Kidney tubule cell (primary cell): ENCODE results near the gene MOGAT2.
A peak's percentile ranks its signal among the peaks of the same experiment; 100 is the strongest.
"Not testable (repeated sequence)": the region's sequence is repeated elsewhere in the genome, so short reads cannot be mapped to it uniquely, and the experiment has no call there.

Source experiments
- DNase-seq: peaks from one replicate; pipeline ENCODE4 v3.0.0-alpha.2; 2018; ENCODE audit warnings: low spot score

MOGAT2 gene

DNA sequence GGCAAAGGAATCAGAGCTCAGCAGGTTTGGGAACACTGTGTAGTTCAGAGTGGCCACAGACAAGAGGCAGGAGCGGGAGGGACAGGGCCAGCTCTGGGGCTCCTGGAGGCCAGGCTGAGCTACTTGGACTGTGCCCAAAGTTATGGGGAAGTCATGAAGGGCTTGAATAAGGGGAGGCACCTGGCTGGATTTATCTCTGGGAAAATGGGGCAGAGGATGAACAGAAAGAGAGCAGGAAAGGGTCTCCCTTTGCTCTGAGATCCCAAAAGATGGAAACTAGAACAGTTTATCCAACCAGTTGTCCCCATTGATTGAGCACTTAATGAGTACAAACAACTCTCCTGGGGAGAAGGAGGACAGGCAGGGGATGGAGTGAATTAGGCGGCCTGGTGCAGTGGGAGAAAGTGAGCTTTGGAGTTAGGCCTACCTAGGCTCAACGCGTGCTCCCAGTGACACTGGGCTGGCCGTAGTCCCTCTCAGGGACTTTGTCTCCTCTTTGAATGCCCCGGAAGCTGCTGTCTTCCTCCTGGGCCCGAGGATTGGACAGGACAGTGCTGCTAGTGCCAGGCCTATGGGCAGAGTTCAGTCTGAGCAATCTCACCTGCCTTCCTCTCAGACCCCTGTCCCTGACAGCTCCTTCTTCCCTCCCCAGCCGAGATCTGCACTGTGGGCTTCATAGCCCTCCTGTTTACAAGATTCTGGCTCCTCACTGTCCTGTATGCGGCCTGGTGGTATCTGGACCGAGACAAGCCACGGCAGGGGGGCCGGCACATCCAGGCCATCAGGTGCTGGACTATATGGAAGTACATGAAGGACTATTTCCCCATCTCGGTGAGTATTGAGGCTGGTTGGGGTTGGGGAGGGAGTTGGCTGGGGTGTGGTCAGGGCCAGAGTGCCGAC is 2.0 kb downstream of the MOGAT2 start:
- DNase-seq, result no peak

DNA sequence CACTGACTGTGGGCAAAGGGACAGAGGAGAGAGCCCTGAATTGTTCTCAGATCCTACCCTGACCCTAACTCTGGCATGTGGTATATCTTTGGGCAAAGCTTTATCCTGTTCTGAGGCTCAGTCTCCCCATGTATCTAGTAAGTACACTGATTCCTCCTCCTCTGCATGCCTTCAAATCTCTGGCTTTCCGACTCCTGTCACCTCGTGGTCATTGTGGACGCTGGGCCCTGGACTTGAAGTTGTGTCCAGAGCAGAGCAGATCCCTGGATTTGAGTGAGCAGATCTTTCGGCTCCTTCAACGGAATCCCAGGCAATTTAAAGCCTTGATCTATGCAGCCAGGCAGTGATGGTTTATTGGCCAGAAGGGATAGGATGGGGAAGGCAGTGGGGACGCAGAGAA is 3.0 kb downstream of the MOGAT2 start:
- DNase-seq, result no peak

DNA sequence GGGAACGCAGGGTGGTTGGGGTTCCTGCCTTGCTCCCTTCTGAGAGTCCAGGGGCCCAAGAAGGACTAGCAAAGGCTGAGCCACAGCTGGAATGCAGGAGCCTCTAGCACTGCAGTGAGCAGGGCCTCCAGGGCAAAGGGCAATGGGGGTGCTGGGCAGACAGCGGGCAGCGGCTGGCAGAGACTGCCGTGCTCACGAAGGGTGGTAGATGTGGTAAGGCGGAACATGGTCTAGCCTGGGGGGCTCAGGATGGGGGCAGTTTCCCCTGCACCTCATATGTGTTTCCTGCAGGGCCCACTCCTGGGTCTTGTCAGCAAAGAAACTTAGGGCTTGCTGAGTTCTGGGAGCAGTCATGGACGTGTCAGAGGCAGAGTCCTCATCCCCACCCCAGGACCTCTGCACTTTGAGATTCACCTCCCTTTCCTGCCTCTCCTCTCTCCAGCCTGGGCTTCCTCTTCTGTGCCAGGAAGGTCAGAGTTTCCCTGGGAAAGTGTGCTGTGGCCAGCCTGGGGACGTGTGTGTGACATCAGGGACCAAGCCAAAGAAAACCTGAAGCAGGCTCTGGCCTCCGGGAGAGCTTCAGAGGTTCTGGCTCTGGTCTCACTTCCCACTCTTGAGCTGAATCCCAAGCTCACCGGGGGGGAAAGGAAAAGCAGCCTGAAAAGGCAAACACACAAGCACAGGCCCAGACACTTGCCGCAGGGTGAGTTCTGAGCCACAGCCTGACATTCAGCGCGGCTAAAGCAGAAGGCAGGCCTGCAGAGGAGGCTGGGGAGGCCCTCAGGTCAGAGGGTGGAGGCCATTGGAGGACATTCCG is 4.4 kb downstream of the MOGAT2 start:
- DNase-seq, result no peak

DNA sequence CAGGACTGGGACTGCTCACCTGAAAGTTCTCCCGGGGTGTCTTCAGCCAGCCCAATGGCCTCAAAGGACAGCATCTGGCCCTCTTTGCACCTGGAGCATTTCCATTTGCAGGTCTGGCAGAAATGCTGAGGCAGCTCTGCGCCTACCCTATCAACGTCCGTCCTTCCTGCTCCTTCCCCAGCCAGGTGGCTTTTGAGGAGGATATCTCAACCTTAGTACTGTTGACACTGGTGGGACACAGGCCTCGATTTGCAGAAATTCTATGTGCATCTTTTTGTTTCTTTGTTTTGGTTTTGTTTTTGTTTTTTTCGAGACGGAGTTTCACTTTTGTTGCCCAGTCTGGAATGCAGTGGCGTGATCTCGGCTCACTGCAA is 5.0 kb downstream of the MOGAT2 start:
- no peak for DNase-seq

DNA sequence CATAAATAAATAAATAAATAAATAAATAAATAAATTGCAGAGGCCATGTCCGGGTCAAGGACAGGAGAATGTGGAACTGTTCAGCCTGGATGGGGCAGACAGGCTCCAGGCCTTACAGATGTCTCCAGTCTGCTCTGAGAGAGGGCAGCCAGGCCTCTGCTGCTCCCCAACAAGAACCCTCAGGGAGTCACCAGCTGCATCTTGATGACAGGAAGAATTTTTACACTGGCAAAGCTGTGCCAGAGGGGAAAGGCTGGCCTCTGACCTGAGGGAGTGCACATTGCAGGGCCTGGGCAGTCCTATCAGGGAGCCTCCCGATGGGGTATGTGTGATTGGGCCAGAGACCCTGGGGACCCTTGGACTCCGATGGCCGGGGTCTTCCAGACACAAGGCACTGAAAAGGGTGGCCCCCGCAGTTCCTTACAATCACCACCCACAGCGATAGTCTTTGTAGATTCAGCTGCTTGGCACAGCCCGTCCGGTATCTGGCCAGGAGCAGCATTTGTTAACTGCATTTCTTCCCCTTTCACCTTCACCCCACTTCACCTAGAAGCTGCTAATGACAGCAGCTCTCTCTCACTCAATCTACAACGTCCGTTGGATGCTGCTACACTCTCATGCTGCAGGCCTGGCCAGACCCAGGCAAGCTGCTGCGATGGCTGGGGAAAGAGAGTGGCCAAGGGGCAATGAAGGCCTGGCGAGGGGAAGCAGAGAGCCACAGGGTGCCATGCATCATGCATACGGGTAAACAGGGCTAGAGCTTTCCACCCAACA is 8.1 kb downstream of the MOGAT2 start:
- no peak for DNase-seq

DNA sequence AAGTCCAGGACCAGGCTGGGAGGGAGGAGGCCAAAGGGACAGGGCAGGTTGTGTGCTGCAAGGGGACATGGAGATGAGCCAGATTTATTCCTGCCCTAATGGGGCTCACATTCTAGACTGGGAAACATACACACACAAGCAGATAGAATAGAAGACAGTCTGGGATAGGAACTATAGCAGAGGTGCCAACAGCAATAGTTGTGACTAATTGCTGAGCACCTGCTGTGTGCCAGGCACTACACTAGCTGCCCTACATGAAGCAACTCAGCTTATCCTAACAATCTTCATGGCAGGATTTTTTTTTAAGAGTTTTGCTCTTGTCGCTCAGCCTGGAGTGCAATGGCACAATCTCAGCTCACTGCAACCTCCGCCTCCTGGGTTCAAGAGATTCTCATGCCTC is 11.4 kb downstream of the MOGAT2 start:
- DNase-seq, result no peak

DNA sequence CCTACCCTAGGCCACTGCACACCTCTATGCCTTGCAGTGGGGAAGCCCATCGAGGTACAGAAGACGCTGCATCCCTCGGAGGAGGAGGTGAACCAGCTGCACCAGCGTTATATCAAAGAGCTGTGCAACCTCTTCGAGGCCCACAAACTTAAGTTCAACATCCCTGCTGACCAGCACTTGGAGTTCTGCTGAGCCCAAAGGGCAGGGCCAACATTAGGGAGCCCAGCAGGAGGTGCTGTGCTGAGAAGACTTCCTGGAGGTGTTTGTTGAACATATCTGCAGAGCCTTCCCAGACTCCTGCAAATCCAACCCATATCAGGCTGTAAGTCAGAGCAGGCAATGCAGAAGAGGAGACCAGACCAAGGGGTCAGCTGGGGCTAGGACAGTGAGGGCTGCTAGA is 13.5 kb downstream of the MOGAT2 start:
- DNase-seq, result no peak

DNA sequence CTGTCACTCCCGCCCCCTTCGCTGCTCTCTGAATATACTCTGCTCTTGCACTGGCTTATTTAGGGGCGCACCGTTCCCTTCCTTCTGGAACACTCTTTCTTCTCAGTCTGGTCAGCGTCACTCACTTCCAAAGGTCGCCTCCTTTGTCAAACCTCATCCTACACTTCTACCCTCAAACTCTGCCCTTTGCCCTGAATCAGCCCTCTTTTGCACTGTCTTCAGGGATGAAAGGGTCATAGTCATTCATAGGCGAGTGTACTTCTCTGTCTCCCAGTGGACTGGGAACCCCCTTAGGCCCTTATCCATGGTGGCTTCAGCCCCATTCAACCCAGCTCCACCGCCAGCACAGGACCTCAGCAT is 15.4 kb downstream of the MOGAT2 start:
- no peak for DNase-seq

DNA sequence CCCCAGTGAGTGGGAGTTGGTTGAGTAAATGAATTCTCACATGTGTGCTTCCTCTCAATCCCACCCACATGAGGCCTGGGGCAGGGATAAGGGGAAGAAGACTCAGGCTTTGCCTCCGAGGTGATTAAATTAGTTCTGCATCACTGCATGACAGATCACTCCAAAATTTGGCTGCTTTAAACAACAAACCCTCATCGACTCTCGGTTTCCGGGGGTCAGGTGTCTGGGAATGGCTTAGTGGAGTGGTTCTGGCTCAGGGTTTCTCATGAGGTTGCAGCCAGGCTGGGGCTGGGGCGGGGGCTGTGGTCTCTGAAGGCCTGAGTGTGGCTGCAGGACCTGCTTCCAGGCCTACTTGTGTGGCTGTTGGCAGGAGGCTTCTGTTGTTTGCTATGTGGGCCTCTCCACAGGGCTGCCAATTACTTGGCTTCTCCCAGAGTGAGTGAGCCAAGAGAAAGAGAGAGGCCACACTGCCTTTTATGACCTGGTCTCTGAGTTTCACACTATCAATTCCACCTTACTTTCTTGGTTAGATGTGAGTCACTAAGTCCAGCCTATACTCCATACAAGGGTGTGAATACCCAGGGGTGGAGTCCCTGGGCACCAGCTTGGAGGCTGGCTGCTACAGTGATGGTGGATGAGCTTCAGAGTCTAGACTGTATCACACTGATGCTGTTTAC is 15.9 kb downstream of the MOGAT2 start:
- DNase-seq, result peak; percentile 42

DNA sequence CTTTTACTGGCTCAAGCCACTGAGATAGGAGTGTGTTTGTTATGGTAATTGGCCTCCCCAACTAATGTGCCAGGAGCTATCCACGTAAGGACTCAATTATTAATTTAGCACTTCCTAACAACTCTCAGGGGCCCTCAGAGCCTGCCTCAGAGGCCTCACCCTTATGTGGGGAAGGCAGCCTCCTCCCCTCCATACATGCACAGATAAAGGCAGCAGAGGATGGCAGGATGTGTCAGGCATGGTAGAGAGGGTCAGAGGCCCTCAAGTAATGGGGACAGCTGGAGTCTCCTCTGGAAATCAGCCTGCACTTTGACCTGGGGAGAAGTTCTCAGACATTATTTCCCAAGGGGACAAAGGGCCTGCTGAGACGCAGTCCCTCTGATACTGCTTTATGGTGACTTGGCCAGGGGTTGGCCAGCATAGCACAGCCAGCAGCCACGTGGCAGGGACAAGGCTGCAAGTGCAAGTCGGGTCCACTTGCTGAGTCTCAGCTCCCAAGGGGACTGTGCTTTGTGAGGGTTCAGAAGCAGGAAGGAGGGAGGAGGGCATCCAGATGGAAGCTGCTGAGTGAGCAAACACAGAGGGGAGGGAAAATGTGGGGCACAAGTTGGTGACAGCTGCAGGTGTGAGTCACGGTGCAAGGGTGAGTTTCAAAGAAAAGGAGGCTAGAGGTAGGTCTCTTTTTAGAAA is 17.0 kb downstream of the MOGAT2 start:
- no peak for DNase-seq

DNA sequence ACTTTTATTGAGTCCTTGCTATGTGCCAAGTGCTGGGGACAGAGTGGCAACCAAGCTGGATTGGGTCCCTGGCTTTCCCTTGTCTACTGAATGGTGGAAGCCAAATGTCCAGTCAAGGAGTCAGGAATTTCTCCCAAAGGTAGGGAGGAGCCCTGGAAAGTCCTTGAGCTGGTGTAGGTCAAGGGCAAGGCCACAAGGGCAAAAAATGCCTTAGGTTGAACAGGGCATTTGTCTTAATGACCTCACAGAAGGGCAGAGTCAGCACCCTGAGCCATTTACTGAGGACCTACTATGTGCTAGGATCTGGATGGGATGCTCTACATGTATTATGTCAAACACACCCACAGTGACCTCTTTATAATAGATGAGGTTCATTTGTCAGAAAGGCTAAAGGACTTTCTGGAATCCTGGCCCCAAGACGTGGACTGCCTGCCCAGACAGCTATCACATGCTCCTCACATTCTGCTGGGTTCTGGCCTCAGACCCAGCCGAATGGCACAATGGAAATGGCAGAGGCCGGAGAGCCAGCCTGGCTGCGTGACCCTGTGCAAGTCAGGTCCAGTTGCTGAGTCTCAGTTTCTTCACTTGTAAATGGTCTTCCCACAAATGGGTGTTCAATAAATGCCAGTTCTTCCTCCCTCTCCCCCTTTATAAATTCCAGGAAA is 17.7 kb downstream of the MOGAT2 start:
- DNase-seq, result no peak

DNA sequence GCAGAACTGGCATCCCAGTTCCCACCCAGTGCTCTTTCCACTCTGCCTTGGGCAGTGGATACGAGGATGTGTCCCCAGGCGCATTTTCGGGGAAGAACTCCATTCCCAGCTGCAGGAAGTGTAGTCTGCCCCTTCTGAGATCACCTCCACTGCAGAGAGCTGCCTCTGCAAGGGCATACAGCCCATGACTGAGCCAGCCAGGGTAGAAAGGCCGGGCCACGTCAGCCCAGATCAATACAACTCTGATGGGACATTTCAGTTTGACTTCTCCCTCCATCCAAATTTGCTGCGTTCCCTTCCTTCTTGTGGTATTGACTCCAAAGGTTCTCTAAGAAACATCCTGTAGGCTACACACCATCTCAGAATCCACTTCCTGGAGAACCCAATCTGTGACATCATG is 19.7 kb downstream of the MOGAT2 start:
- no peak for DNase-seq

DNA sequence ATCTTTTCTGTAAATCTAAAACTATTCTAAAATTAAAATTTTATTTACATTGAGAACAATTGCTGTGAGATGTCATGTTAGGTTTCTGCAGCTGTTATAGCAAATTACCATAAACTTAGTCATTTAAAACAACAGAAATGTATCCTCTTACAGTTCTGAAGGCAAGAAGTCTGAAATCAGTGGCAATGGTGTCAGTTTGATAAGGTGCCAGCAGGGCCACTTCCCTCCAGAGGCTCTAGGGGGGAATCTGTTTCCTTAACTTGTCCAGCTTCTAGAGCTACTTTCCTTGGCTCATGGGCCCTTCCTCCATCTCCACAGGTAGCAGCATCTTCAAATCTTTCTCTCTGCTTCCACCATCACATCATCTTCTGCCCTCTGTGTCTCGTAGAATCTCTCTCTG is 23.0 kb downstream of the MOGAT2 start:
- no peak for DNase-seq

DNA sequence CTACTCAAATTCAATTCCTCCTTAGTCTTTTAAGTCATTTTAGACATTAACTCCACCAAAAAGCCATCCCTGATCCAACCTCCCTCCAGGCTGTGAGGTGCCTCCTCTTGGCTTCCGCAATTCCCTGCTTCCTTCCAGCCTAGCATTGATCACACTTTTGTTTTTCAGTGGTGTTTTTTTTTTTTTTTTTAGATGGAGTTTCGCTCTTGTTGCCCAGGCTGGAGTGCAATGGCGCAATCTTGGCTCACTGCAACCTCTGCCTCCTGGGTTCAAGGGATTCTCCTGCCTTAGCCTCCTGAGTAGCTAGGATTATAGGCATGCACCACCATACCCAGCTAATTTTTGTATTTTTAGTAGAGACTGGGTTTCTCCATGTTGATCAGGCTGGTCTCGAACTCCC is 25.5 kb downstream of the MOGAT2 start:
- not testable (repeated sequence) for DNase-seq

DNA sequence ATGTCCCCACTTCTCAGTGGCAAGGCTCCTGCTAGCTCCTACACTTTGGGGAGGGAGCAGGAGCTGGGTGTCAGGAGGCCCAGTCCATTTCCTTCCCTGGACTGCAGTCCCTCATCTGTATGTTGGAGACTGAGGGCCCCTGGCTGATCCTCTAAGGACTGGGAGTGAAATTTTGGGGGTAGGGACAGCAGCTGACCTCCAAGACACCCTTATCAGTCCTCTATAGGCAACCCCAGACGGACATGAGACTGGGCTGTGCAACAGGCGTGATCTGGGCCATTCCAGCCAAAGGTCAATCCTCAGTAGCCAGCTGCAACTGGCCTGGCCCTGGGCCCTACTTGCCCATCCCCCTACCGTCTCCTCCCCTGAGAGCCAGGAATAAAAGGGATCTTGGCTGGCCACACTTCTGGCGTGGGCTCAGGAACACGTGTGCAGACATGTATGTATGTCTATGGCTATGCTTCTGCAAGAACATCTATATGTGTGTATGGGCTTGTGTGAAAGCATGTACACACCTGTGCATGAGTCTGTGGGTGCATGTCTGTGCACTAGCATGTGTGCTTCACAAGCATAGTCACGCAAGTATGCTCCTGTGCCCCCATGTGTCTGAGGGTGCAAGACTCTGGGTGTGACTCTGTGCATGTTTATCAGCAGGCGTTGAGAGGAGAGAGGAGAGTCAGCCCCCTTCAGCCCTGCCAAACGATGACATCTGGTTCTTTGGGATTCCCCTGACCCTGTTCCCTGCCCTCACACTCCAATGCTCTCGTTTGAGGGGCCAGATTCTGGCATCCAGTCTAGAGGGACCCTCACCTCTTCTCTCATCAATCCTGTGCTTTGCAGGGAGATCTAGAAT is 26.3 kb downstream of the MOGAT2 start:
- no peak for DNase-seq

DNA sequence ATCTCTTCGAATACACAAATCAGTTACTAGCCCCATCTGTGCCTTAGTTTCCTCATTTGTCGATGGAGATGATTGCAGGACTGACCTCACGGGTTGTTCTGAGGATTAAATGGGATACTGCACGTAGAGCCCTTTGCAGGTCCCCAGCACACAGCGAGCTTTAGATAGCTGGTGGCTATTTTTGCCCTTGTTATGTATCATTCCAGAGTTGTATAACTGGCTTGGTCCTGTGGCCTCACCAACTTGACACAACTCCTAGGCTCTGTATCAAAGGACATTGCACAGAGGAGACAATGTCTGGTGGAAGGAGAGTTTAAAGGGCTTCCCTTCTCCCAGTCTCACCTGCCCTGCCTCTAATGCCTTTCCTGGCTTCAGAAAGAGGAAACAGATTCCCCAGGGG is 28.2 kb downstream of the MOGAT2 start:
- no peak for DNase-seq

DNA sequence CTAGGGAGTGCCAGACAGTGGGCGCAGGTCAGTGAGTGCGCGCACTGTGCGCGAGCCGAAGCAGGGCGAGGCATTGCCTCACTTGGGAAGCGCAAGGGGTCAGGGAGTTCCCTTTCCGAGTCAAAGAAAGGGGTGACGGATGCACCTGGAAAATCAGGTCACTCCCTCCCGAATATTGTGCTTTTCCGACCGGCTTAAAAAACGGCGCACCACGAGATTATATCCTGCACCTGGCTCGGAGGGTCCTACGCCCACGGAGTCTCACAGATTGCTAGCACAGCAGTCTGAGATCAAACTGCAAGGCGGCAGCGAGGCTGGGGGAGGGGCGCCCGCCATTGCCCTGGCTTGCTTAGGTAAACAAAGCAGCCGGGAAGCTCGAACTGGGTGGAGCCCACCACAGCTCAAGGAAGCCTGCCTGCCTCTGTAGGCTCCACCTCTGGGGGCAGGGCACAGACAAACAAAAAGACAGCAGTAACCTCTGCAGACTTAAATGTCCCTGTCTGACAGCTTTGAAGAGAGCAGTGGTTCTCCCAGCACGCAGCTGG is 31.2 kb downstream of the MOGAT2 start:
- DNase-seq, result not testable (repeated sequence)

DNA sequence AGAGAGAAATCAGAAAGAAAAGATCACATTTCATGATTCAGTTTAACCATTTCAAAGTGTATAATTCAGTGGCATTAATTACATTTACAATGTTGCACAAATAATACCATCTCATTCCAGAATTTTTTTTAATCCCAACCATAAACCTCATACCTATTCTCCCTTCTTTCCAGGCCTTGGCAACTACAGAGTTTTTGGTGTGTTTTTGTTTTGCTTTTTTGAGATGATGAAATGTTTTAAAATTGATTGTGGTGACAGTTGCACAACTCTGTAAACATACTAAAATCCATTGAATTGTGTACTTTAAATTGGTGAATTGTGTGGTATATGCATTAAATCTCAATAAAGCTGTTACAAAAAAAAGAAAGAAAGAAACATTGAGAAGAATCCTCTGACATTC is 37.3 kb downstream of the MOGAT2 start:
- DNase-seq, result not testable (repeated sequence)

DNA sequence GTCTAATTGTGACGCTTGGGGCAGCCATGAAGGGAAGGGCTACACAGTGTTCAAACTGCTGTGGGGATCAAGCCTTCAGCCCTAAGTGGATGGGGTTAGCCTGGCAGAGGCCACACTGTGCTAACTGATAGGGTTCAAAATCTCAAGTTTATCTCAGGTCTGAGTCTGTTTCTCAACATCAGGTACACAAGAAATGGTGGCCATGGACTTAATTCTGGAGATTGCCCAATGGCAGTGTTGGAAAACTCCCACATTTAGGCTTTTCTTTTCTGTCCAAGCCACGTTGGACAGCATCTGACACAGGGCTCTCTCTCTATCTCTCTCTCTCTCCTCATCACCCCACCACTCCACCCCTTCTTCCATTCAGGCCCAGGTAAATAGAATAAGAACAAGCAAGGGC is 40.0 kb downstream of the MOGAT2 start:
- DNase-seq, result no peak

DNA sequence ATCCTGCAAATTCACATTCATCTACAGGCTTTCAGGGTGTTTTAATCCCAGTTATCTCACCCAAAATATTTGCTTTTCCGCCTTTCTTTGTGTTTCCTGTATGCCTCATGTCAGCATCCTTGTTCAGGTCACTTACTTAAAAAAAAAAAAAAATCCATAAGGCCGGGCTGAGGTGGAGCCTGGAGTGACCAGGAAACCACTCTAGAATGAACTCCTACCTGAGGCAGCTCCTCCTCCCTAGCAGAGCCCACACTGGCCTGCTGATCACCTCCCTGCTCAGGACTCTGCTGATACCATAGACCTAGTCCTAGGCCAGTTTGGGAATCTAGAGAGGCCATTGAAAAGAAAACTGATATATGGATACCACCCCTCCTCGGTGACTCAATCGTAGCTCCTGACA is 42.2 kb downstream of the MOGAT2 start:
- no peak for DNase-seq
